ENCODE measurements around the gene NGLY1. TPM values are rescaled to one million over a fixed set of nuclear protein-coding genes. Genes with fewer than 3 reads are reported as not detected.

The NGLY1 gene
- total RNA-seq, 2 experiments from 2014 or later = 50.0 to 54.3 TPM

DNA sequence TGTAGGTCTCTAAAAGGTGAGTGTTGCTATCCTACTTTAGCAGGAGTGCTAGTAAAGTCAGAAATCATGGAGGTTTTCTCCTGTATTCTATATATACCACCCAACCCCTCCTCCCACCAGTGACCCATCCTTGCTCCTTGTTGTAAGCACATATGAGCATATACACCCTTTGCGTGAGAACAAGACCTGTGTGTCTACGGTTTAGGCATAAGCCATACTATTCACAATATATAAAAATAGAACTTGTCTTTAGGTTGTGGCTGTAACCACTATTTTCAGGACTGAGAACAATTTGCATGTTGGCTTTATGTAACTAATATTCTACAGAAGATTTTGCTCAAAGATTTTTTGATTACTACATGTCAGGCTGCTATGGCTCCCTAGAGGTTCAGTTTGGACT is 59.4 kb downstream of the NGLY1 start:
- ChIA-PET POLR2A (no interaction called here), CTCF (no interaction called here)

DNA sequence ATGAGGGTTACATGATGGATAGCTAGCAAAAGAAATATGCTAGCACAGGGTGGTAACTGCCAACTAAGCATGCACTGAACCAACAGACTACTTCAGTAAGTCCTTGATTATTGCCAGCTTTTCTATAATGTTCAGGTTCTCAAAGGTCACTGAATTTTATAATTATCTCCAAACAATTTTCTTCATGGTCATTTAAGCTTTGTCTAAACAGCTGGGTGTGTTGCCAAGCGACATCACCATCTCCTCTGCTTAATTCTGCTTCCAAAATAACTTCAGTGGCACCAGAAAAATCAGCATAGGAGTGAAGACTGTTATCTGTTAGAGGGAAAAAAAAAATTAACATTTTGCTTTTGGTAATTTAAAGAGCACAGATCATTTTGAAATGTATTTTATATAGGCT is 63.9 kb downstream of the NGLY1 start:
- POLR2A ChIA-PET = no interaction called here
- CTCF ChIA-PET = no interaction called here

DNA sequence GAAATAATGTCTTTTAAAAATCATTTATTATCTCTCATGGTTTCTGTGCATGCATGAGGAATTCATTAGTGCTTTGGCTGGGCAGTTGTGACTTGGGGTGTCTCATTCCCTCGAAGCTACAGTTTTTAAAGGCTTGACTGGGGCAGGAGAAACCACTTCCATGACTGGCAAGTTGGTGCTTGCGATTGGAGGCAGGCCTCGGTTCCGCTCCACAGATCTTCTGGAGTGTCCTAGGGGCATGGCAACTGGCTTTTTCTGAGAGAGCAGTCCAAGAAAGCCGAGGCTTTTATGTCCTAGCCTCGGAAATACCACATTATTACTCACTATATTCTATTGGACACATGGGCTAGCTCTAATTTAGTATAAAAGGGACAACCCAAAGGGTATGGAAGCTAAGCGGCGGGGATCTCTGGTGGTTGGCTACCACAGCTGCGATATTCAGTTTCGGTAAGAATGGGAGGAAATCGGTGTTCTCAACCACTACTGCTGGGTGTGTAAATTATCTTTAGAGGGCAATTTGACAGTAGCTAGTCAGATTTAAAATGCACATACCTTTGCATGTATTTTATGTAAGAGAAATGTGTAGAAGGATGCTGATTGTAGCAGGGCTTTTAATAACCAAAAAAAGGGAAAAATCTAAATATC is 69.8 kb downstream of the NGLY1 start:
- CTCF ChIA-PET = no interaction called here

DNA sequence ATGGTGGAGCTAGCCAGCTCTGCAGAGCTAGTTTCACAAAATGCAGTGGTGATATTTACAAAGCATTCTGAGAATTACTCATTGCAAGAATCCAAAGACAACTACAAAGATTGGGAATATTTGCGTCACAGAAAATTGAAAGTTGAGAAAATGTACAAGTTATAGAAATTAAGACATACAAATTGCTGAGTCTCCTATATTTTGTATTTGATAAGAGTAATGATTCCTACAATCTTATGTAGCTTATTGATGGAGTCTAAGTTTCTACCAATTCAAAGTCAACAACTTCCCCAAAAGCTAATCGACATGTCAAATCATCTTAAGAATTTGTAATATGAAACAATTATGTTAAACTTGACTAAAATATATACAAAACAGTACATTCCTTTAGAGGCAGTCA is 72.2 kb downstream of the NGLY1 start:
- POLR2A ChIA-PET = no interaction called here
- CTCF ChIA-PET = no interaction called here

More for the DNA sequence above, 69.8 kb downstream of the NGLY1 start:
- POLR2A ChIA-PET = interaction anchor here (0.6 kb wide), 1 partner anchor 46 kb away, joined by 3 read pairs; no protein-coding TSS in a partner anchor

DNA sequence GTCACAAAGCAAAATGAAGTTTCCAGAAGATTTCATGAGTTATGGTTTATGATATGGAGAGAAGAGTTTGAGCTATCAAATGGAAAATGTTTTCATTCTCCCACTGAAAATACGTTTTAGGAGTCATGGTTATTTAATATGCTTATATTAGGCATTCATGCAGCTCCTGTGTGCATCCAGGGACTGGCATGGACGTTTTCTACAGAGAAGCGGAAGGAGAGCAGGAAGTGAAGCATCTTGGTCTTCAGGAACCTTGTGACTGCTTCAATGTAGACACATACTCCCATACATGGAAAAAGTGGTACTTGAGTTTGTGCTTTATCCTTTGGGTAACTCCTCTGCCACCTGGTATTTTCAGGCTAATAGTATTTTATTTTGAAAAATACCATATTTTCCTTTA is 75.2 kb downstream of the NGLY1 start:
- ChIA-PET CTCF (no interaction called here), POLR2A (no interaction called here)

DNA sequence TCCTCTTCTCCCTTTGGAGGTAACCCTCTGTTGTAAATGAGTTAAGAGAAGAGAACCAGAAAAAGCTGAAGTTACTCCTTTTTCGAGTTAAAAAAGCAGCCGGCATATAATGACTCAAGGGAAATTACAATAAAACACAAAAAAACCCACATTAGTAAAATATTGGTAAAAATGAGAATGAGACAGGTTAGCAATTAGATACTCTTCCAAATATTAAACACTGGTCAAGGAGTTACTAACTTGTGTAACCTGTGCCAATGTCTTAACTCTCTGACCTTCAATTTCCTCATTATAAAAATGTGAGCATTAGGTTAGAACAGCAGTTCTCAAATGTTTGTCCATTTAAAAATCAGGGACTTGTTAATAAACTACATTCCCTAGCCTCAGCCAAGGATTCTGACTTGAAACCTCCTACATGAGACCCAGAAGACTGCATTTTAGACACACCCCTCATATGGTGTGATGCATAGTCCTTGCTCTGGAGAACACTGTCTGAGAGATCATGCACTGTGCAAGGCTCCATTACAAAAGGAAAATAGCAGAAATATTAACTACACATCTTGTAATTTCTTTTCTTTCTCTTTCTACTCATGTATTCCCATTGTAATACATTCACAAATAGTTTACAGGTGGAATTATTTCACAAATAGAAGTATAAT is 75.8 kb downstream of the NGLY1 start:
- ChIA-PET CTCF (no interaction called here), POLR2A (no interaction called here)

DNA sequence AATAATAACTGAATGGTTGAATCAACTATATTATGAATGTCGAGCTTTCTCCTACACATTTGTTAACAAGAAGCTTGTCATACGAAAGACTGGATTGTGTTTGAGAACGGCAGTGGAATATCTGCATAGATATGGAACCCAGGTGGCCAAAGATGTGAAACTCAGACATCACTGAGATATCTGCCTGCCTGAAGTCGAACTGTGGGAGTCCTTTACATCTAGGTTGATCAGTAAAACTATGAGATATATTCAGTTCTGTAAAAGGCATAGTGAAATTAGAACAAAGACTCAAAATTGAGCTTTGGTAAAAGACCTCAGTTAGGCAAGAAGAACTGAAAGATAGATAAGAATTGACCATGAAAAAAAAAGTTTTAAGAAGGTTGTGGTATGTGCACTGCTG is 77.0 kb downstream of the NGLY1 start:
- CTCF ChIA-PET = interaction anchor here (0.6 kb wide), 1 partner anchor 111 kb away, joined by 3 read pairs; no protein-coding TSS in a partner anchor

DNA sequence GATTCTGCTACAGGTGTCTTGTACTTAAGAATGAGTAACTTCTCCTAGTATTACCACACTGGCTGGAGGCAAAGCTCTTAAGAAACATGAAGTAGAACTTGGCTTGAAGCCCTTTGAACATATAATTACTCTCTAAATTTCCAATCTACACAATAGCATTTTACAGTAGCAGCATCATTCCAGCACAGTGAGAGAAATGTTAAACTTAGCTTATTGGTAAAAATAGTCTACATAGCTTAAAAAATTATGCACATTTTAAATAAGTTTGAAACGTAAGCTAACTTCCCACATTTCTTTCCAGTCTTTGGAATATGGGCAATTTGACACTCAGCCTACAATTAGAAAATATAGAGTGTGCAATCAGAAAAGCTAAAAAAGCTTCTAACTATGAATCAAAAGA is 85.7 kb downstream of the NGLY1 start:
- ChIA-PET POLR2A (no interaction called here), CTCF (no interaction called here)

More for the DNA sequence above, 77.0 kb downstream of the NGLY1 start:
- POLR2A ChIA-PET = no interaction called here

DNA sequence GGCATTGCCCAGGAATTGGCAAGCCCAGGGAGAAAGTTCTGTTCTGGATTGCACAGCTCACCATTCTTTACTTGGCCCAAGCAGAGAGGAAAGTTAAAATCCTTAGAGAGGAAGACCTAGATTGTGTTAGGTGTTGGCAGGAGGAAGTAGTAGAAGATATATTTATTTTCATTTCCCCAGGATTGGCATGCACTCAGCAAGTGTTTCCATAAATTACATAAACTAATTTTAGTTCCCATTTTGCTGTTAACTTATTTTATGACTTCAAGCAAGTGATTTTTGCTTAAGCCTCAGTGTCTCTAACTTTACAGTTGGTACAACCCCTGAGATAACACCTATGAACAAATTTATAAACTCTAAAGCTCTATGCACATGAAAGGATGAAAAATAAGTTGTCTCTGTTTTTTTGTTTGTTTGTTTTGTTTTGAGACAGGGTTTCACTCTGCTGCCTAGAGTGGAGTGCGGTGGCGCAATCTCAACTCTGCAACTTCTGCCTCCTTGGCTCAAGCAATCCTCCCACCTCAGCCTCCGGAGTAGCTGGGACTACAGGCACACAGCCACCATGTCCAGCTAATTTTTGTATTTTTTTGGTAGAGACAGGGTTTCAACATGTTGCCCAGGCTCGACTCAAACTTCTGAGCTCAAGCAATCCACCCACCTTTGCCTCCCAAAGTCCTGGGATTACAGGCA is 87.4 kb downstream of the NGLY1 start:
- CTCF ChIA-PET = interaction anchor here (0.7 kb wide), 1 partner anchor 9 kb away, joined by 4 read pairs; no protein-coding TSS in a partner anchor

DNA sequence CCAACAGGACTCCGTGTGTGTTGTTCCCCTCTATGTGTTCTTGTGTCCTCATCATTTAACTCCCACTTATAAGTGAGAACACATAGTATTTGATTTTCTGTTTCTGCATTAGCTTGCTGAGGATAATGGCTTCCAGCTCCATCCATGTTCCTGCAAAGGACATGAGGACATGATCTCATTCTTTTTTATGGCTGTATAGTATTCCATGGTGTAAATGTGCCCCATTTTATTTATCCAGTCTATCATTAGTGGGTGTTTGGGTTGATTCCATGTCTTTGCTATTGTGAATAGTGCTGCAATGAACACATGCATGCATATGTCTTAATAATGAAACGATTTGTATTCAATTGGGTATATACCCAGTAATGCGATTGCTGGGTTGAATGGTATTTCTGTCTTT is 90.0 kb downstream of the NGLY1 start:
- CTCF ChIA-PET = no interaction called here
- POLR2A ChIA-PET = no interaction called here

More for the DNA sequence above, 87.4 kb downstream of the NGLY1 start:
- POLR2A ChIA-PET = no interaction called here

DNA sequence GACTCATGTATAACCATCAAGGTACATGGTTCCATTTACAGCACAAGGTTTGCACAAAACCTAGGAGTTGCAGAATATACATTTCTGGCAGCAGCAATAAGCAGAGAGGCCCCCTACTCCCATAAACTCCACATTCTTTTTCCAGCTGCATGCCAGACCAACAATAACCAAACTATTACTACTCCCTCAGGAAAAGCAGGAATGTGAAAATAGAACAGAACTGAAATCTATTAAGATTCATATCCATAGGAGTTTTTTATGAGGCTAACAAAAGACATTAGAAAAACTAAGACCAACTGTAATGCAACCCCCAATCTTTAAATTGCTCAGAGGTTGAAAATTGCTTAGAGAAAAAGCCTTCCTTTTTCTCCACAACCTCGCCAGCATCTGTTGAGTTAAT is 90.9 kb downstream of the NGLY1 start:
- POLR2A ChIA-PET = no interaction called here
- CTCF ChIA-PET = no interaction called here

DNA sequence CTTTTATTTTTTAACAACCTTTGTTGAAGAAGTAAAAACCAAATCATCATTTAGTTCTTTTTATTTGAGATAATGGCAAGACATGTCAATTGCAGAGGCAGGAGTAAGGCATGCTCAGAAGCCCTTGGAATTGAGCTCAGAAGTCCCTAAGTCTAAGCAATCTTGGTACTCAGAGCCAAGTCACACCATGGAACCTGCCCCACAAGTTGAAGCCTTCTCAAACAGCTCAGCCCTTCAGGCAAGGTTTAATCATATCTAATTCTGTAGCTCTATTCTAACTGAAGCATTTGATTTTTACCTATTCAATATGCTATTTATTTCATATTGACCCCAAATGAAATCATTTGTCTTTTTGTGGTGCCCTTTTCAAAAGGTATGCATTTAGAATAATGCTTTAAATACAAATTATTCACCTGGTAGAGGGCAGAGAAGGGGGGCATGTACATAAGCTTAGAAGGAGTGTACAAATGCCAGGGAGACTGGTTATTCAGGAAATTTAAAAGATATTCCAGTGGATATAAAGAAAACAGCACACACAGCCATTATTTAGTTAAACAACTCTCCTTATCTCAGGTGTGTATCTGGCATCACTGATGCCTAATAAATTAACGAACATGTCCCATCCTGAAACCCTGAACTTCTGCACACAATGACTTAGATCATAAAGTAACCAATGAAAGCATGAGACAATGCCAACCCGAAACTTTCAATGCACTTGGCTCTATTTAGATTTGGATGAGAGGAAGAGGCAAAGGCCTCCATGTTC is 92.3 kb downstream of the NGLY1 start:
- CTCF ChIA-PET = interaction anchor here (0.5 kb wide), 1 partner anchor 63 kb away, joined by 6 read pairs; no protein-coding TSS in a partner anchor
- POLR2A ChIA-PET = no interaction called here

DNA sequence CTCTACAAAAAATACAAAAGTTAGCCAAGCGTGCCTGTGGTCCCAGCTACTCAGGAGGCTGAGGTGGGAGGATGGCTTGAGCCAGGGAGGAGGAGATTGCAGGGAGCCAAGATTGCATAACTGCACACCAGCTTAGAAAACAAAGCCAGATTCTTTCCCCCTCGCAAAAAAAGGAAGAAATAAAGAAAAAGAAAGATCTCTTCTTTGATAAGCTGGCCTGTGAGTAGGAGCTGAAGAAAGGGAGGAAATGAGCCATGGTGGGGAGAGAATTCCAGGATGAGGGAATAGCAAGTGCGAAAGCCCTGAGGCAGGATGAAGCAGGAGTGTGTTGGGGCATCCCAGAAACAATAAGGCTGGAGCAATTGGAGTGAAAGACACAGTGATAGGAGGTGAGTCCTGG is 94.0 kb downstream of the NGLY1 start:
- CTCF ChIA-PET = no interaction called here

DNA sequence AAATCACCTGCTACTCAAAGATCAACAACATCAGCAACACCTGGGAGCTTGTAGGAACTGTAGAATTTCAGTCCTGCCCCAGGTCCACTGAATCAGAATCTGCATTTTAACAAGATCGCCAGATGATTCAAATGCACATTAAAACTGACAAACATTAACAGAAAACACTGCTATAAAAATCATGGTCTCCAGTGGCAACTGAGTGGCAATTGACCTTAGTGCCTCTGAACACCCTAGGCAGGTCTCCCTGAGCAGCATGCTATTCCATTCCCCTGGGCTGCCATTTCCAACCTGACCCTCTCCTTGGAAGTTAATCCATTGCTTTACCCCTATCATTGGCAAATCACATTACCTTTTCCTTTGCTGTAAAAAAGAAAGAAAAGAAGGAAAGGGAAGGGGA is 95.5 kb downstream of the NGLY1 start:
- ChIA-PET CTCF (no interaction called here), POLR2A (interaction anchor here (0.7 kb wide), 1 partner anchor 20 kb away, joined by 4 read pairs; no protein-coding TSS in a partner anchor)

More for the DNA sequence above, 94.0 kb downstream of the NGLY1 start:
- POLR2A ChIA-PET = no interaction called here

DNA sequence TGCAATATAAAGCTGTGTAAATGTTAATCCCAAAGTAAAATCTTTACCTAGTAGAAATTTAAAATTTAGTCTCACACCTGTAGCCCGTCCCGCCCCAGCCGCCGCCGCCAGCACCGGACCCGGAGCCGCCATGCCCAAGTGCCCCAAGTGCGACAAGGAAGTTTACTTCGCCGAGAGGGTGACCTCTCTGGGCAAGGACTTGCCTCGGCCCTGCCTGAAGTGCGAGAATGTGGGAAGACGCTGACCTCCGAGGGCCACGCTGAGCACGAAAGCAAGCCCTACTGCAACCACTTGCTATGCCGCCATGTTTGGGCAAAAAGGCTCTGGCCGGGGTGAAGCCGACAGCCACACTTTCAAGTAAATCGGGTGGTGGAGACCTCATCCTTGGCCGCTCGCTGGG is 96.5 kb downstream of the NGLY1 start:
- POLR2A ChIA-PET = no interaction called here
- CTCF ChIA-PET = no interaction called here

DNA sequence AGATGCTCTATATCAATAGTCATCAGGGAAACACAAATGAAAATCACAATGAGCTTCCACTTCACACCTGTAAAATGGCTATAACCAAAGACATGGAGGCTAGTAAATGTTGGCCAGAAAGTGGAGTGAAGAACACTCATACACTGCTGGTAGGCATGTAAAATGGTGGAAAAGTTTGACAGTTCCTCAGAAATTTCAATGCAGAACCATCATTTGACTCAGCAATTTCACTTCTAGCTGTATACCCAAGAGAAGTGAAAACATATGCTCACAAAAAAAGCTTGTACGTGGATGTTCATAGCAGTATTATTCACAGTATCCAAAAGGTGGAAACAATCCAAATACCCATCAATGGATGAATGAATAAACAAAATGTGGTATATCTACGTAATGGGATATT is 99.4 kb downstream of the NGLY1 start:
- ChIA-PET CTCF (no interaction called here), POLR2A (no interaction called here)

DNA sequence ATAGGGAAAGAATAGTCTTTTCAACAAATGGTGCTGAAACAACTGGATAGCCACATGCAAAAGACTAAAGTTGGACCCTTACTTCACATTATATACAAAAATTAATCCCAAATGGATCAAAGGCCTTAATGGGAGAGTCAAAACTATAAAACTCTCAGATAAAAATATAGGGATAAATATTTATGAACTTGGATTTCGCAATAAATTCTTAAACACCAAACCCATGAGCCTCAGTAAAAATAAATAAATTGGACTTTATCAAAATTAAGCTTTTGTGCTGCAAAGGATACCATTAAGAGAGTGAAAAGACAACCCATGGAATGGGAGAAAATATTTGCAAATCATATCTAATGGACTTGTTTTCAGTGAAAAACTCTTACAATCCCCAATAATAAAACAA is 99.8 kb downstream of the NGLY1 start:
- ChIA-PET CTCF (no interaction called here), POLR2A (no interaction called here)

DNA sequence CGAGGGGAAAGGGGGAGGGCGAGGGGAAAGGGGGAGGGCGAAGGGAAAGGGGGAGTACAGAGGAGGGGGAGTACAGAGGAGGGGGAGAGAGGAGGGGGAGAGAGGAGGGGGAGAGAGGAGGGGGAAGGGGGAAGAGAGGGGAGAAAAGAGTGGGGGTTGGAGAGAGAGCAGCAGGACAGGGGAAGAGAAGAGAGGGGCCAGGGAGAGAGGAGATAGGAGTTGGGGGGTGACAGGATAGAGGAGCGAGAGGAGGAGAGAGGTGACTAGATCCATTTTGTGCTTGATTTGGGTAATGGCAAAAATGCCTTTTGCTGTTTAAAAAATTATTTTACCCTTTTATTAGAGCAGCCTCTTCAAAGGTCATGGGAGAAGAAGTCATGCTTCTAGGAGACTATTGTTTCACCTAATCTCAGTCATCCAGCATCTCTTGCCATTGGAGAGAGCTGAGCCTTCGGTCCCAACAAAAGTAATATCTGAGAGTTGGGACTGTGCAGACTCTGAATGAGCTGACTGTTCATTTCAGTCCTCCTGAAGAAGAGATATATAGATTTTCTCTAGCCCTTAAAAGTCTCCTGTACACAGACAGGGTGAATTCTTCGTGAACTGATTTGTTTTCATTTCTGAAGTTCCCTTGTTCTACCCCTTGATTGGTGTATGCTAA is 103.5 kb downstream of the NGLY1 start:
- ChIA-PET POLR2A (no interaction called here), CTCF (no interaction called here)

DNA sequence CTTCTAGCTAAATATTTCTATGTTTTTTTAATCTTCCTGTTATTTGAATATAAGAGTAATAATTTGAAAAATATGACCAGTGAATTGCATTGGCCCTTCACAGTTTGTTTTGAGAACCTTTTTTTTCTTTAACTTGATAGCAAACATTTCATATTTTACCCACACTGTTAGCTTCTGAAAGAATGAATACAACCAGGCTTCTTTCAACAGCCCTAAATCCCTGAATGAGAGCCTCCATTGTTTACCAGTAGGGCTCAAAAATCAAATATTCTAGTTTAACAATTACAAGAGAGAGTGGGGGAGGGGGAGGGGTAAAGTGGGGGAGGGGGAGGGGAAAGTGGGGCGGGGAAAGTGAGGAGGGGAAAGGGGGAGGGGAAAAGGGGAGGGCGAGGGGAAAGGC is 104.1 kb downstream of the NGLY1 start:
- POLR2A ChIA-PET = no interaction called here
- CTCF ChIA-PET = no interaction called here

DNA sequence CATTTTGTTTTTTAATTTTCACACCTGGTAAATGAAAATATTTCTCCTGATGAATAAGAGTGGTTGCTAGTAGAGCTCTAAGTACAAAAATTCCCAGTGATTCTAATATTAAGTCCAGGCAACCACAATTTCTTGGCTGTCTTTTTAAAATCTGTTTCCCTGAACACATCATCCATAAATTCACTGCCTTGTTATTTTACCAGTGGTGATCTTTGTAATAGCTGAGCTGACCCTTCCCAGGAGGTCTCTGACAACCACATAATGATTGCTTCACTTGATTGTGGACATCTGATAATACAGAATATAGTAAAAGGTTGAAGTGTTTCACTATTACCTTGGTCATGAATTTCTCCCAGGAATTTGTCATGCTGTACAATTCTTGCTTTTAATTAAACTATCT is 104.7 kb downstream of the NGLY1 start:
- ChIA-PET POLR2A (no interaction called here), CTCF (no interaction called here)
